Central memory CD8-positive, alpha-beta T cell (primary cell): ENCODE data around the gene GPSM1.

ENCODE experiments used
- ATAC-seq: fragments of 150-1000 bp; cut with Tn5 transposase; replicated peaks from 2 replicates; pipeline ENCODE4 v1.10.0; 2022; ENCODE audit warnings: mild to moderate bottlenecking, moderate FRiP score, moderate number of reproducible peaks; ENCODE audit not compliant: poor library complexity, severe bottlenecking; ENCODE audit errors: extremely low read depth
- DNase-seq, 2 donors: peaks; one replicate each; pipeline ENCODE4 v3.0.0; 2021; ENCODE audit warnings: low spot score in 2 of 2
- H3K27ac Mint-ChIP-seq: one replicate; pipeline ENCODE4 v1.8.0; 2022; ENCODE audit warnings: low read depth, mild to moderate bottlenecking, moderate library complexity, mixed read lengths
- H3K27me3 Mint-ChIP-seq: one replicate; pipeline ENCODE4 v1.8.0; 2022; ENCODE audit warnings: mixed read lengths
- H3K36me3 Mint-ChIP-seq: one replicate; pipeline ENCODE4 v1.8.0; 2022; ENCODE audit warnings: mild to moderate bottlenecking, moderate library complexity, mixed read lengths; ENCODE audit not compliant: insufficient read depth
- H3K4me1 Mint-ChIP-seq: one replicate; pipeline ENCODE4 v1.8.0; 2022; ENCODE audit warnings: mixed read lengths
- H3K4me3 Mint-ChIP-seq: one replicate; pipeline ENCODE4 v1.8.0; 2022; ENCODE audit warnings: mild to moderate bottlenecking, moderate library complexity, mixed read lengths
- H3K9me3 Mint-ChIP-seq: one replicate; pipeline ENCODE4 v1.8.0; 2022; ENCODE audit warnings: mixed read lengths

GPSM1 gene

GRCh38 chr9:136294437-136294836 is 32.9 kb upstream of the GPSM1 start:
- Mint-ChIP-seq H3K27ac (no peak overlapping the region), H3K9me3 (no peaks in the 10 kb centered on the region), H3K4me3 (no peak overlapping the region), H3K27me3 (peaks cover 10% of the 10 kb centered on the region), H3K36me3 (peaks cover 2% of the 10 kb centered on the region), H3K4me1 (no peaks in the 10 kb centered on the region)
- DNase-seq (no peak), ATAC-seq (no peak)

- H3K4me3 Mint-ChIP-seq: no peak overlapping the region
Measured at GRCh38 chr9:136295055-136295454, 32.3 kb upstream of the GPSM1 start.

GRCh38 chr9:136295542-136296433 is 31.6 kb upstream of the GPSM1 start:
- DNase-seq (no peak), ATAC-seq (no peak)
- H3K27me3 Mint-ChIP-seq: peaks cover 10% of the 10 kb centered on the region
- no peaks in the 10 kb centered on the region for H3K4me1 Mint-ChIP-seq
- no peak overlapping the region for H3K27ac Mint-ChIP-seq
- H3K36me3 Mint-ChIP-seq: peaks cover 2% of the 10 kb centered on the region
- no peak overlapping the region for H3K4me3 Mint-ChIP-seq
- H3K9me3 Mint-ChIP-seq: no peaks in the 10 kb centered on the region

More at GRCh38 chr9:136295055-136295454, 32.3 kb upstream of the GPSM1 start:
- H3K9me3 Mint-ChIP-seq: no peaks in the 10 kb centered on the region
- H3K27ac Mint-ChIP-seq: no peak overlapping the region
- H3K27me3 Mint-ChIP-seq: peaks cover 10% of the 10 kb centered on the region
- H3K4me1 Mint-ChIP-seq: no peaks in the 10 kb centered on the region
- peaks cover 2% of the 10 kb centered on the region for H3K36me3 Mint-ChIP-seq
- DNase-seq (no peak), ATAC-seq (no peak)

GRCh38 chr9:136296434-136297015 is 30.8 kb upstream of the GPSM1 start:
- peaks cover 10% of the 10 kb centered on the region for H3K27me3 Mint-ChIP-seq

GRCh38 chr9:136297016-136297691 is 30.2 kb upstream of the GPSM1 start:
- ATAC-seq: no peak
- peaks cover 10% of the 10 kb centered on the region for H3K27me3 Mint-ChIP-seq
- H3K4me3 Mint-ChIP-seq: no peak overlapping the region
- no peak overlapping the region for H3K27ac Mint-ChIP-seq
- H3K4me1 Mint-ChIP-seq: no peaks in the 10 kb centered on the region
- no peak for DNase-seq
- no peaks in the 10 kb centered on the region for H3K9me3 Mint-ChIP-seq
- H3K36me3 Mint-ChIP-seq: peaks cover 2% of the 10 kb centered on the region

More at GRCh38 chr9:136296434-136297015, 30.8 kb upstream of the GPSM1 start:
- Mint-ChIP-seq H3K36me3 (peaks cover 2% of the 10 kb centered on the region), H3K9me3 (no peaks in the 10 kb centered on the region), H3K4me1 (no peaks in the 10 kb centered on the region), H3K27ac (no peak overlapping the region), H3K4me3 (no peak overlapping the region)
- ATAC-seq: no peak
- DNase-seq: no peak

GRCh38 chr9:136297766-136298735 is 29.3 kb upstream of the GPSM1 start:
- no peak for DNase-seq
- H3K27me3 Mint-ChIP-seq: peaks cover 10% of the 10 kb centered on the region
- H3K36me3 Mint-ChIP-seq: peaks cover 2% of the 10 kb centered on the region
- ATAC-seq: no peak
- H3K27ac Mint-ChIP-seq: no peak overlapping the region
- H3K9me3 Mint-ChIP-seq: no peaks in the 10 kb centered on the region
- no peak overlapping the region for H3K4me3 Mint-ChIP-seq
- H3K4me1 Mint-ChIP-seq: no peaks in the 10 kb centered on the region

- DNase-seq (no peak), ATAC-seq (no peak)
- peaks cover 10% of the 10 kb centered on the region for H3K27me3 Mint-ChIP-seq
- no peaks in the 10 kb centered on the region for H3K9me3 Mint-ChIP-seq
- no peaks in the 10 kb centered on the region for H3K4me1 Mint-ChIP-seq
- H3K36me3 Mint-ChIP-seq: peaks cover 2% of the 10 kb centered on the region
- H3K27ac Mint-ChIP-seq: no peak overlapping the region
- H3K4me3 Mint-ChIP-seq: no peak overlapping the region
Measured at GRCh38 chr9:136299116-136299515, 28.2 kb upstream of the GPSM1 start.

GRCh38 chr9:136299541-136299940 is 27.8 kb upstream of the GPSM1 start:
- Mint-ChIP-seq H3K4me1 (no peaks in the 10 kb centered on the region), H3K36me3 (peaks cover 2% of the 10 kb centered on the region), H3K4me3 (no peak overlapping the region), H3K9me3 (no peaks in the 10 kb centered on the region), H3K27ac (no peak overlapping the region), H3K27me3 (peaks cover 10% of the 10 kb centered on the region)
- no peak for DNase-seq
- ATAC-seq: no peak

- no peak for ATAC-seq
- Mint-ChIP-seq H3K4me1 (no peaks in the 10 kb centered on the region), H3K36me3 (peaks cover 2% of the 10 kb centered on the region), H3K9me3 (no peaks in the 10 kb centered on the region), H3K4me3 (no peak overlapping the region), H3K27ac (no peak overlapping the region), H3K27me3 (peaks cover 10% of the 10 kb centered on the region)
- DNase-seq: no peak
Measured at GRCh38 chr9:136300016-136300545, 27.3 kb upstream of the GPSM1 start.

- DNase-seq (no peak), ATAC-seq (no peak)
- H3K36me3 Mint-ChIP-seq: peaks cover 2% of the 10 kb centered on the region
- no peaks in the 10 kb centered on the region for H3K4me1 Mint-ChIP-seq
- H3K27ac Mint-ChIP-seq: no peak overlapping the region
- no peak overlapping the region for H3K4me3 Mint-ChIP-seq
- H3K27me3 Mint-ChIP-seq: peaks cover 10% of the 10 kb centered on the region
- no peaks in the 10 kb centered on the region for H3K9me3 Mint-ChIP-seq
Measured at GRCh38 chr9:136300866-136301265, 26.5 kb upstream of the GPSM1 start.

- H3K4me1 Mint-ChIP-seq: no peaks in the 10 kb centered on the region
- H3K4me3 Mint-ChIP-seq: no peak overlapping the region
- ATAC-seq: no peak
- no peak overlapping the region for H3K27ac Mint-ChIP-seq
- H3K27me3 Mint-ChIP-seq: peaks cover 10% of the 10 kb centered on the region
- H3K9me3 Mint-ChIP-seq: no peaks in the 10 kb centered on the region
- no peak for DNase-seq
- H3K36me3 Mint-ChIP-seq: peaks cover 4% of the 10 kb centered on the region
Measured at GRCh38 chr9:136302527-136302926, 24.8 kb upstream of the GPSM1 start.
